ENCODE results near the gene ATP11A.
"Not testable (repeated sequence)": the region's sequence is repeated elsewhere in the genome, so short reads cannot be mapped to it uniquely, and the experiment has no call there.

Gene ATP11A

DNA sequence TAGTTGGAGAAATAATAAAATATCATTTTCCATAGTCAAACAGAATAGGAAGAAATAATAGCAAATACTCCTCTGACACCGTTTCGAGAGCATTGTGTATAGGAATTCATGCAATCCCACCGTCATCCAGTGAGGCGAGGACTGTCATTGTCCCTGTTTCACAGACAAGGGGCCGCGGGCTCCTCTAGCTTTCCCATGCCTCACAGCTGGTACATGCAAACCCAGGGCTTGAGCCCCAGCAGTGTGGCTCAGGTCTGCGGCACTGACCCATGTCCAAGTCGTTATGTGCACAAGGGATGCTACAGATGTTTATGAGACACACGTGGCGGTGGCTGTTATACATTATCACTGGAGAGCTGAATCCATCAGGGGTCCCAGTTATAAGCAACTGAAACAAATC, 18.5 kb upstream of the ATP11A start:
- no peak for DNase-seq

DNA sequence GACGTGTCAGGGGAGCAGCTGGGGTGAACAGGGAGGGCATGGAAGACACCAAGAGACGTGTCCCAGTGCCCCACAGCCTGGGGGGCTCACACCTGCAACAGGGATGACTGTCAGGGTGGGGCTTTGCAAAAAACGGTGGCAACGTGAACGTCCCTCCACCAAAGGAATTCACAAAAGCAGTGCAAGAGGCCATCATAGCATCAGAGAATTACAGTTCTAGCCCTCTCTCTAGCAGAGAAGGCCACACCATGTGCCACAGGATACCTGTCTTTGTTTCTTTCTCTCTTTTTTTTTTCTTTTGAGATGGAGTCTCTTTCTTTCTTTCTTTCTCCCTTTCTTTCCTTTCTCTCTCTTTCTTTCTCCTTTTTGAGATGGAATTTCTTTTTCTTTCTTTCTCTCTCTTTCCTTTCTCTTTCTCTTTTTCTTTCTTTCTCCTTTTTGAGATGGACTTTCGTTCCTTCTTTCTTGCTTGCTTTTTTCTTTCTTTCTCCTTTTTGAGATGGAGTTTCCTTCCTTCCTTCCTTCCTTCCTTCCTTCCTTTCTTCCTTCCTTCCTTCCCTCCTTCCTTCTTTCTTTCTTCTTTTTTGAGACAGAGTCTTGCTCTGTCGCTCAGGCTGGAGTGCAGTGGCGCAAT, 17.1 kb upstream of the ATP11A start:
- DNase-seq: no peak

DNA sequence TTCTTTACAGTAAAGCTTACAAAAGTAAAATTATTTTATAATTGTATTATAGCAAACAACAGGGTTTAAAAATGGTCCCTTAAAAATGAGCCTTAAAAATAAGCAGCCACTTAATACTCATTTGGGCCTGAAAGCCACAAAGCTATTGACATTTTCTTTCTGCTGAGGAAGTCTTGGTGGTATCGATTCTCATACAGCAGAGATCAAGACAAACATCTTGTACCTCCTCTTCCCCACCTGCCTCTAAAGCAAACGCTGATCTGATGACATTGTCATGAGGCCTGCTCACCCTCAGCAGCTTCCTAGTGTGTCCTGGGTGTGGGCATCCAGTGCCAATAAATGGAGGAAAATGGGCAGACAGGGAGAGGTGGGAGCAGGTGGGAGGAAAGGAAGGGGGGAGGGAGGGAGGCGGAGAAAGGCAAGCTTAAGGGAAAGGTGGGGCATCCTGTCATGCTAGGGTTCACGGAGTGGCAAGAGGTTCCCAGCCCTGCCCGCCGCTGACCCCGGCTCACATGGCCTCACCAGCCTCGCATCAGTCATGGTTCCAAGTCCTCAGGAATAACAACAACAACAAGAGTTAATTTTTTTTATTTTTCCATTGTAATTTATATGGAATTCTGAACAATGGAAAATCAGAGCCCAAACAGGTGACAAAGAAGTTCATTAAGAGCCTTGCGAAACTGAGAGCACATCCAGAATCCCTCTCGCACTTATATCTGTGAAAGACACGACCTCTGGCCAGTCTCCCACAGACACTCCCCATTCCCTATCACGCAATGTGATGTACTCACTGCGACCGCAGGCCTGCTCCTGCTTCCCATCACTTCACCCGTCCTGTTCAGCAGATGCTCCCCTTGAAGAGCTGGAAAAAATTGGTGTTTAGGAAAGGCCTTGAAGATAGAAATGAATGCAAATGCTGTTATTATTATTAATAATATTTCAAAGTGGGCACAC, 15.1 kb upstream of the ATP11A start:
- DNase-seq: no peak

DNA sequence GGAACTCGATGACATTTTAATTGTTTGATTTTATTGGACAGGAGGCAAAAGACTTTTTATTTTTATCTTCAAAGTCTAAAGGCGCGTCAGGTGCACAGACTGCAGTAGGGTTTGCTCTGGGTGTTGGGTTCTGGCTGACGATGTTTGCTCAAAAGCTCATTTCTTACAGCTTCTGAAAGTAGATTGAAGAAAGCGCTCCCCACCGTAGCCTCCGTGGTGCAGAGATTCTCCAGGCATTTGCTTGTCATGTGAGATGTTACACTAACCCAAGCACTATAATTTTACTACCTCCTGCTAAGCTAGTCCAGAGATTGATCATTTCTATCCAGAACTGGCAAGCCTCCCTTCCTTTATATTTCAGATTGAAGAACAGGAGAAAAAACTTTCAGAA, 14.5 kb upstream of the ATP11A start:
- no peak for DNase-seq

DNA sequence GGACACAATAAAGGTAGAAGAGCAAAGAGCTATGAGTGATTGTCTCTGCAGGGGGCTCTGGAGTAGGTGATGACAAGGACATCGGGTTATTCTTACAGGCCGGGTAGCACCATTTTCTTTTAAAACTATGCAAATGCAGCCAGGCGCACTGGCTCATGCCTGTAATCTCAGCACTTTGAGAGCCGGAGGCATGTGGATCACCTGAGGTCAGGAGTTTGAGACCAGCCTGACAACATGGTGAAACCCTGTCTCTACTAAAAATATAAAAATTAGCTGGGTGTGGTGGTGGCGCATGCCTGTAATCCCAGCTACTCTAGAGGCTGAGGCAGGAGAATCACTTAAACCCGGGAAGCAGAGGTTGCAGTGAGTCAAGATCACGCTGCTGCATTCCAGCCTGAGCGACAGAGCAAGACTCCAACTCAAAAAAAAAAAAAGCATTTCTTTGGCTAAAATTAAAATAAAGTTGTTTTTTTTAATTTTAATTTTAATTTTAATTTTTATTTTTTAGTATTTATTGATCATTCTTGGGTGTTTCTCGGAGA, 12.3 kb upstream of the ATP11A start:
- DNase-seq: not testable (repeated sequence)

DNA sequence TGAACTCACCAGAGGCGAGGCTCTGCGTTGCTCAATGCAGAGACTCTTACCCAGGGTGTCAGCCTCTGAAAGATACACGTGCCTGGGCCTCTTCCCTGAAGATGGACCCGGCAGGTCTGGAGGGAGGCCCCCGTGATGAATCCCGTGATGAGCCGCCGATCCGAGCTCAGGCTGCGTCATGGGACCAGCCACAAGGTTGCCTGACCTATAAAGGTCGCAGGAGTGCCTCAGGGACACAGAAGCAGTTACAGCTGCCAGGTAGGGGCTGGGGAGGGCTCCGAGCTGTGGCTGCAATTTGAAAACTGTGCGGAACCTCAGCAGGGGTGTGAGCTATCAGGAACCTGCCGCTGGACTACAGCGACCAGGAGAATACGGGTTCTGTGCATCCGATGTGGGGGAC, 10.5 kb upstream of the ATP11A start:
- no peak for DNase-seq

DNA sequence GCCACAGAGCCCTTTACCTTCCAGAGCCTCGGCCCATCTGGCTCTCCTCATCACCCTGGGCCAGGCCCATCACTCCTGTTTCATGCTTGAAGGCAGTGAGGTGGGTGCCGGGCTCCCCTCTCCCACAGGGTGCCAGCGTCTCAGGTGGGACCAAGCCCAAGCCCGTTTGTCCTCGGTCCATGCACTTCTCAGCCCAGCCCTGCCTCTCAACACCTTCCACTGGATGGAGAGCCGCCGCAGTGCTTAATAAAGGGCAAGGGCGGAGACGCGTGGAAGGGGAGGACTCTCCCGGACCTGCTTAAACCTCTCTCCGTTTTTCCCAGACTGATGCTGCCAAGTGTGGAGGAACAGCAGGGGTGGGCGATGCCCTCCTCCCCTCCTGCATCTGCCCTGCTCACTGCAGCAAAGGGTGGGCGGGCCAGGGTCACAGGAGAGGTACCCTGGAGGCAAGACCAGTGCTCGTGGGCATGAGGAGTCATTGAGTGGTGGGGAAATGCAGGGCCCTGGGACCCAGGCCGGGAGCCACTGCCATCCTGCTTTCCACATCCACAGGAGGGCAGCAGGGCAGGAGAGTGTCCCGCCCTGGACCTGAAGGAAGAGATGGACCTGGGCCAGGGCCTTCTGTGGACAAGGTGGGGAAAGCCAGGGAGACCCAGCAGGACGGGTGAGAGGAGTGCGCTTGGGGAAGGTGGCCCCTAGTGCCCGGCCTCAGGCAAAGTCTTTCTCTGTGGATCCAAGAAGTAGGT, 9.7 kb upstream of the ATP11A start:
- DNase-seq: no peak

DNA sequence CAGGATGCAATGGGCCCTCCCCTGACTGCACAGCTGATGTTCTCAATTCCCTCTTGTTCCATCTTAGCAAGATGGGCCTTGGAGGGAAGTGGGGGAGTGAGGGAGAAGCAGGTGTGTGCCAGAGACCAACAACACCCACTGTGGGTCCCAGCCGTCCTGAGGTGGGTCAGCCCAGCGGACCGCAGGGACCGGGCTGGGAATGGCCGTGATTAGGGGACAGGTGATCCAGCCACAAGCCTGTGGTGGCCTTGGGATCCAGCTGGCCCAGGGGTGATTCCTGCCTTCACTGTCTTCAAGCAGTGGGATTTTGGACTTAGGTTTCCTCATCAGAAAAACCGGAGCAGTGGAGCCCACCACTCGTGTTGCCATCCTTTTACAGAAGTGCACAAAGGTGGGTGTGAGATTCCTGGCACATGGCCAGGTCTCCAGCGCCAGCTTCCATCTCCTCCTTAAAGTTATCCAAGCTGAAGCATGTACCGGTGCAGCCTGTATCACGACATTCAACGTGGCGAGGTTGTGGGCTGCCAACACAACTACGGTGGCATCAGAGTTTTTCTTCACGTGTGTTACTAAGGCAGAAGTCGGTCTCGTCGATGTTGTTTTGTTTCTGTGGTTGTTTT, 9.0 kb upstream of the ATP11A start:
- no peak for DNase-seq

DNA sequence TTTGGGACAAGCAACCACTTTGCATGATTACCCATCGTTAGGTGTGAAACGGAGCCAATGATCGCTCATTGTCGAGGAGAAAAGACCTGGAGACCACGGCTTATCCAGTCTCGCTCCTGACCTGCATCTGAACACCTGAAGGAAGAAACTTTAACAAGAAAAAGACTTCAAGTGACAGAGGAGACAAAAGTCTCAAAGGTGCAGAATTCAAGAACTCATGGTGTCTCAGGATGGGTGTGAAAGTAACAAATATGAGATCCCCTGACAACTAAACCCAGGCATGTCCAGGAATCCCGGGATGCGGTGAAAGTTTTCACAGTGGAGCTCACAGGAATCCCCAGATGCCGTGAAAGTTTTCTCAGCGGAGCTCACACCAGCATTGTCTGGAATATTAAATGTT, 6.3 kb upstream of the ATP11A start:
- no peak for DNase-seq

DNA sequence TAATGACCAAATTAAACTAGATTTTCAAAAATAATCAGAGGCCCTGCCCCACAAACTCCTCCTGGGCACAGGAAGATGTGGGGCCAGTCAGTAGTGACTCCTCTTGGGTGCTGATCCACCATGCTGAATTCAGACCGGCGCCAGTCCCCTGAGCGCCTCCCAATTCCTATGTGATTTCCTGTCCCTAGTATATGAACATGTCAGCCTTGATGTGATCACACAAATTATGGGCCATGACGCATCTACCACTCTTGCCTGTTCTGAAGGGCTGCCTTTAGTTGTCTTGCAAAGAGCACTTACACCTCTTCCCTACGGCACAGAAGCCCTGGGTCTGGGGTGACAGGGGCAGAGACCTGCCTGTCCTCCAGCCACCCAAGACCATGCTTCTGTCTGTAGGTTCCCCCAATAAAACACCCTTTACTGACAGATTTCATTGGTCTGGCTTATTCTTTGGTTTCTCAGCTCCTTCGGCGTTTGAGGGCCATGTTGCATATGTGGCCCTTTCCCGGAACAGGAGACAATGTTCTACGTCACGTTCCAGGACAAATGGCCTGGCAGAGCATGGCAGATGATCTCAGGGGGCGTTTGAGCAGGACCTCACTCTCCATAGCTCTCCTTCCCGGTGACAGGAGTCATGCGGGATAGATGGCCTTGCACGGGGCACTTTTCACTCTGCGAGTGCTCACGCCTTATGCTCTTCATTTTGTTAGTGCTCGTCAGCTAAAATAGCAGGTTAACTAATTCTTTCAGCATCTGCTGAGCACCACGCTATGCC, 5.6 kb upstream of the ATP11A start:
- DNase-seq: no peak

DNA sequence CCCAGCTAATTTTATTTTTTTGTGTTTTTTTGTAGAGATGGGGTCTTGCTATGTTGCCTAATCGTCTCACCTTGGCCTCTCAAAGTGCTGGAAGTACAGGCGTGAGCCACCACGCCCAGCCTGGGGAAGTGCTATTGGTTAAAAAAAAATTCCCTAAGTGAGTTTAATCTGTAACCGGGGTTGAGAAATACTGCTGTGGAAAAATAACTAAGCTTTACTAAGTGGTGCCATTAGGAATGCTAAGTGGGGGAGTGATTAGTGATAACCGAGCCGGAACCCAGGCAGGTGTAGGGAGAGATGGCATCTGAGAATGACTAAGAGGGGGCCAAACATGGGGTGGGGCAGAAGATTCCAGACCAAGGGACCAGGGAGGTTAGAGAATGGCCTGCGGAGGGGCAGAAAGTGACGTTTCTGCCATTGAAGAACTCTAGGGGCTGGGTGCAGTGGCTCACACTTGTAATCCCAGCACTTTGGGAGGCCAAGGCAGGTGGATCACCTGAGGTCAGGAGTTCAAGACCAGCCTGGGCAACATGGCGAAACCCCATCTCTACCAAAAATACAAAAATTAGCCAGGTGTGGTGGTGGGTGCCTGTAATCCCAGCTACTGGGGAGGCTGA, 4.5 kb upstream of the ATP11A start:
- not testable (repeated sequence) for DNase-seq

DNA sequence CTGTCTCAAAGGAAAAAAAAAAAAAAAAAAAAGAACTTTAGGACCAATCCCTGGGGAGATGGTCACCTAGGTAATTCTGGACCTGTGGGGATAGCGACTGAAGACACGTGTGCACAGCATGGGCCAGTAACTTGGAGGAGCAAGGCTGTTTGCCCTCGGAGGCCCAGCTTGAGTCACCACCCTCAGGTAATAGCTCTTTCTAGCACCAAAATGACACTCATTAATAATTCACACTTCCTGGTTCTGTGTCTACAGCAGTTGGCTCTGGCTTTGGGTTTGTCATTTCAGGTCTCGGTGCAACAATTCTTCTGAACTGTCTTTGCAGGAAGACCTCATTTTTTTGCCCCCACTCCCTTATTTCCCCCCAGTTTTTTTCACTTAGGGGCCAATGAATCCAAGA, 3.9 kb upstream of the ATP11A start:
- no peak for DNase-seq

DNA sequence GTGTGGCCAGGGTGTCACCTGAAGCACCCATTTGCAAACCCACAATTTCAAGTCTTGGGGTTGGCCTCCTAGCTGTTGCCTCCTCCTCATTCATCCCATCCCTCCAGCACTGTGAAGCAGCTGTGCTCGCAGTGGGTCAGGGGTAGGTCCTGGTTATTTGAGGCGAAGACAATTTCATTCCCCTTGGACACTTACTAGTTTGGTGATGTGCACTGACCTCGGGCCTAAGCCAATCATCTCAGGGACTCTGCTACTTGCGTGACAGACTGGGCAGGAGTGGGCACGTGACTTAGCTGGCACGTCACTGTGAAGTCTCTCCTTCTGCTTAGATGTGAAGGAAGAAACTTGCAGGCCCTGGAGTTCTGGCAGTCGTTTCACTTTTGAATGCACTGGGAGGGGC, 3.5 kb upstream of the ATP11A start:
- DNase-seq: no peak

DNA sequence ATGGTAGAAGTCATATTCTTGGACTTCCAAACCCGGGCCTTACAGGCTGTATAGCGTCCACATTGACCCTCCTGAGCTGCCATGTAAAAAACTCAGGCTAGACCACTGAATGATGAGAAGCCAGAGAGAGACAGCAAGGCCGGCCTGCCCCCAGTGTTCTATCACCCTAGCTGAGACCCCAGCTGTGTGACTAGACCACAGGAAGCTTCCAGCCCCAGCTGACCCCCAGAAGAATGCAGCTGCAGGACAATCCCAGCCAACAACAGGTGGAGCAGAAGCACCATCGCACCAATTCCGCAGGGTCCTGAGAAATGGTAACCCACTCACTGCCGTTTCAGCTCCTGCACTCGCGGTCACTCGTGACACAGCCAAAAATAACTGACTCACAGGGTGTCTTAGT, 2.9 kb upstream of the ATP11A start:
- DNase-seq: no peak

DNA sequence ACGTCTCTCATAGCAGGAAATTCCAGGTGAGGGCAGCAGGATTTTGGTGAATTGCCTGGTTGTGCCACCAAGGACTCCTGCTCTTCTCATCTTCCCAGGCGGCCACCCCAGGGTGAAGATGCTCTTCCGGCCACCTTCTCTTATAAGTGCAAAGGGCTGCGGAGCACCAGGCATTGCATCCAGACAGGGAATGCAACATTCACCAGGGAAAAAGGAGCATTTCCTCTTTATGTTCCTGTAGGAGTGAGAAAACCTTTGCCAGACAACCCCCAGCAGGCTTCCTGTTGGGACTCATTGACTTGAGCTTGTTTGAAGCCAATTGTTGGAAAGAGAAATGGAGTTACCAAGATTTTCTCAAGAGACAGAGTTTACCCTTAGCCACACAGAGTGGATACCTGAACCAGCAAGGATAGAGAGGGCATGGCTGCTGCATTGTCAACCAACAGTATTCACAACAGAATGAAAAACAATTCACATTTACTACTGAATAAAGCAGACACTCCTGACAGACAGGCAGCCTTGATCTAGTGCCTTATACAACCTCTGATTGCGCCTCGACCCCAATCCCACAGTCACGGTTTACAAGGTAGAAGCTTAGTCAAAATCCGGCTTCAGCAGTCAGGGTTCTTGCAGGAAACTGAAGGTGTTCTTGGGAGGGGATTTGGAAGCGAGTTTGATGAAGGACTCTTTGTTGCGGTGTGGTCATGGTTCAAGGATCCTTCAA, 1.8 kb upstream of the ATP11A start:
- DNase-seq: no peak

DNA sequence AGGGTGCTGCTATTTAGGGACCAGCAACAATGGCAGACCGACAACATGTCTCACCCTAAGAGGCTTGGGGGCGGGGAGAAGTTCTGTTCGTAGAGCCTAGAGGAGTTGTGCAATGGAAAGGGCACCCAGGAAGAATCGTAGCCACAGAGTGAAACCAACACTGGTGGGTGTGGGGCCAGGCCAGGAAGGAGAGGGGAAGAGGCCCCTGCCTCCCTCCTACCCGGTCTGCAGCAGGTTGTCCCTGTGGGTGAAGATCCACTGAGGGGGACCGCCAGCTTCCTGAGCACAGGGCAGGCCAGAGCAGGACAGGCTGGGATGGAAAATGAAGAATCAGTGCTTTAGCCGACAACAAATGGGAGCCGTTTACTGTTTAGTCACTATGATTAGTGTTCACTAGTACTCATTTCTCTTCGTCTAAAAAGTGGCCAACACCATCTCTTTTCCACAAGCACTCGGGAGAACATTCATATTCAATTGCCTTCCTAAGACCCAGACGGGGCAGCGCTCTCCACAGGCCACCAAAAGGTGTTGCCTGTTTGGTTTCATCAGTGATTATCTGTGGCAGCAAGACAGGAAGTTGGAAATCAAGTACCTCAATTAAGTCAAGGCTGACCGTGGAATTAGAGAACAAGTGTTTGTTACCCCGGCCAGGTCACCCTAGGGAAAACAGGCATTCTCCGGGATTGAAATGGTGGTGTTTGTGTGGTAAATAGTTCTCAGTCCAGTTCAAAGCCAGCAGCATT, 1.1 kb upstream of the ATP11A start:
- peak; percentile 81 to 85 for DNase-seq

DNA sequence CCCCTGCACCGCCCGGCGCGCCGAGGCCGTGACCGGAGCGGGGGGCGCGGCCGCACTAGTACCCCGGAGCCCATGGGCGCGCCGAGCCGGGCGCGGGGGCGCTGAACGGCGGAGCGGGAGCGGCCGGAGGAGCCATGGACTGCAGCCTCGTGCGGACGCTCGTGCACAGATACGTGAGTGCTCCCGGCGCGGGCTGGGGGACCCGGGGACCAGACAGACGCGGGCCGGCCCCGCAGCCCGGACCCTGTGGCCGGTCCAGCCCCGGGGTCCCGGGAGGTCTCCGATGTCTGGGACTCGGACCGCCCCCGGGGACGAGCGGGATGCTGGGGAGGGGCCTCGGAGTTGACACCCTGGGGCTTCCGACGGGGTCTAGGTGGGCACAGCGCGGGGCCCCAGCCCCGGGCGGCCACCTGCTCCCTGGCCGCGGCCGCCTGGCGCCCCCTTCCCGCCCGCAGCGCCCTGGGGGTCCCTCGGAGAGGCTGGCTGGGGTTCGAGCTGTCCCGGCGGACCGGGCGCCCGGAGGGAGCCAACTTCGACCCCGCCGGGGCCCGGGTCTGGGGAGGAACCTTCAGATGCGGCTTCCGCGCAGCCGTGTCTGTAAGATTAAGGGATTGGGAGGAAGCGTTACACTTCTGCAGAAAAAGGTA, 568 bp downstream of the ATP11A start:
- no peak for DNase-seq

DNA sequence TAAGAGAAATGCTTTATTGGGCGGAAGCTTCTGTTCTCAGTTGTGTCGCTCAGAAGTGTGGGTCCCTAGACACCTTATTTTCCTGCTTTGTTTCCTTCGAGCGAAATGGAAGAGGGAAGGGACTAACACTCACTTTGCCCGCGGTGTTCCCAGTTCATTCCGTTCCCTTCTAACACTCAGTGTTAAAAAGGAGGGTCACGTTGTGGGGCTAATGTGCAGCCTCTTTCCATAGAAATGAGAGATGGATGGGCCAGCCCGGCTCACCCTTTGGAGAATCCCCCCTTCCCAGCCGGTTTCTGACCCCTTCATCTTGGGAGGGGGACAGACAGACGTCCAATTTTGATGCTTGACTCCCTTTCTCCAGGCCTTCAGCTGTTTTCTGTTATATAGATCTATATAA, 2.3 kb downstream of the ATP11A start:
- no peak for DNase-seq

DNA sequence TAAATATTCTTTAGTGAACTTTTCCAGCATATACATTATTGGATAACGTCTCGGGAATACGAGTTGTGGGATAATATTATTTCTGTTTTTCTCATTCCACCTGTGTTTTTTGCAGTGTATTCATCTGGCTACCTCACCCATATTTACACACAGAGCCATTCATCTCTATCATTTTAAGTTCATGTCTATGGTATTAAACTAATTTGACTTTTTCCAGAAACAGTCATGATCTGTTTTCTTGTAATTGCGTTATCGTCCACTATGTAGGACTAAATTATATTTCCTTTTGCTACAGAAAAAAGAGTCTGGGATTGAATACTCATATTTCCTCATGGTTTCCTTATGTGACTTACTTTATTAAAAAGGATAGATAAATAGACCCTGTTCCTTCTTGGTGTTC, 2.7 kb downstream of the ATP11A start:
- no peak for DNase-seq

All from Kasumi-1 (cell line).